Caco-2 (cell line): ENCODE measurements around the gene LNPEP. TPM values are rescaled to one million over a fixed set of nuclear protein-coding genes. Genes with fewer than 3 reads are reported as not detected.
A peak's percentile ranks its signal among the peaks of the same experiment; 100 is the strongest.

ENCODE experiments used
- BruUV-seq: library from RNA; stranded (reverse); fragments of 400-500 nt; replicated peaks from 2 replicates; lab custom pipeline; 2021; lab: Mats Ljungman, UMichigan
- CTCF ChIA-PET: fragments of 300-600 bp; sonication (Branson Sonifier 250); formaldehyde crosslinking; loops from one replicate; lab custom pipeline; 2022; ENCODE audit warnings: antibody characterized with exemption; lab: Charles Lee
- POLR2A ChIA-PET: fragments of 300-600 bp; sonication (Branson Sonifier 250); formaldehyde crosslinking; loops from one replicate; lab custom pipeline; 2022; ENCODE audit warnings: antibody characterized with exemption; lab: Charles Lee
- DNase-seq, 2 experiments: peaks; one replicate each; pipeline versions ENCODE4 v3.0.0 to v3.0.0-alpha.2; 2020 to 2022
- H3K27me3 ChIP-seq: replicated peaks from 2 replicates; pipeline ENCODE4 v1.6.0; 2011; ENCODE audit warnings: low read length; ENCODE audit not compliant: control insufficient read depth, insufficient read depth
- H3K36me3 ChIP-seq: 2 replicates; pipeline ENCODE4 v1.5.1; 2011; ENCODE audit warnings: low read length; ENCODE audit not compliant: control insufficient read depth, insufficient read depth
- H3K4me1 ChIP-seq: fragments of 250-450 bp; sonication (Bioruptor Pico); 2 replicates; pipeline ENCODE4 v1.5.1; 2020; ENCODE audit warnings: mild to moderate bottlenecking
- H3K4me3 ChIP-seq: 2 replicates; pipeline ENCODE4 v1.5.1; 2011; ENCODE audit warnings: low read depth, mild to moderate bottlenecking, control low read depth, low read length
- H3K9me3 ChIP-seq: fragments of 250-450 bp; sonication (Bioruptor Pico); 2 replicates; pipeline ENCODE4 v1.5.1; 2020; ENCODE audit warnings: mild to moderate bottlenecking, moderate library complexity
- H3K27ac Mint-ChIP-seq: one replicate; pipeline ENCODE4 v1.8.0; 2022; ENCODE audit warnings: mixed read lengths; ENCODE audit not compliant: unreplicated experiment
- H3K27me3 Mint-ChIP-seq: one replicate; pipeline ENCODE4 v1.8.0; 2022; ENCODE audit warnings: mixed read lengths; ENCODE audit not compliant: insufficient read depth, unreplicated experiment
- H3K36me3 Mint-ChIP-seq: one replicate; pipeline ENCODE4 v1.8.0; 2022; ENCODE audit warnings: mild to moderate bottlenecking, mixed read lengths; ENCODE audit not compliant: insufficient read depth, unreplicated experiment
- H3K4me1 Mint-ChIP-seq: one replicate; pipeline ENCODE4 v1.8.0; 2022; ENCODE audit warnings: low read depth, mixed read lengths; ENCODE audit not compliant: unreplicated experiment
- H3K4me3 Mint-ChIP-seq: one replicate; pipeline ENCODE4 v1.8.0; 2022; ENCODE audit warnings: mild to moderate bottlenecking, moderate library complexity, mixed read lengths; ENCODE audit not compliant: unreplicated experiment
- H3K9me3 Mint-ChIP-seq: one replicate; pipeline ENCODE4 v1.8.0; 2022; ENCODE audit warnings: mixed read lengths; ENCODE audit not compliant: unreplicated experiment
- intact Hi-C: fragments of 100-400 bp; cut with micrococcal nuclease; formaldehyde crosslinking; loops from one replicate; pipeline ENCODE4 v1.10.0; 2022; ENCODE audit not compliant: unreplicated experiment
- total RNA-seq: library from RNA; stranded (reverse); gene quantifications from 2 replicates; pipeline ENCODE4 v1.2.3, GENCODE V29; 2022
- TF ChIP-seq, protein P1 (sequence below), 2 experiments: fragments of 200-600 bp in 1 of 2; IDR thresholded peaks; 1 replicate in 1 of 2; 2 replicates in 1 of 2; pipeline versions ENCODE4 v1.5.1 to v1.8.0; 2011 to 2022; ENCODE audit warnings: antibody characterized with exemption in 1 of 2, control low read depth in 1 of 2, inconsistent platforms in 1 of 2, low read depth in 1 of 2, low read length in 1 of 2, mild to moderate bottlenecking in 1 of 2, moderate library complexity in 1 of 2; ENCODE audit not compliant: insufficient read depth in 1 of 2, severe bottlenecking in 1 of 2, unreplicated experiment in 1 of 2

The LNPEP gene
- total RNA-seq, 1 experiment from 2014 or later = 21.4 TPM

DNA sequence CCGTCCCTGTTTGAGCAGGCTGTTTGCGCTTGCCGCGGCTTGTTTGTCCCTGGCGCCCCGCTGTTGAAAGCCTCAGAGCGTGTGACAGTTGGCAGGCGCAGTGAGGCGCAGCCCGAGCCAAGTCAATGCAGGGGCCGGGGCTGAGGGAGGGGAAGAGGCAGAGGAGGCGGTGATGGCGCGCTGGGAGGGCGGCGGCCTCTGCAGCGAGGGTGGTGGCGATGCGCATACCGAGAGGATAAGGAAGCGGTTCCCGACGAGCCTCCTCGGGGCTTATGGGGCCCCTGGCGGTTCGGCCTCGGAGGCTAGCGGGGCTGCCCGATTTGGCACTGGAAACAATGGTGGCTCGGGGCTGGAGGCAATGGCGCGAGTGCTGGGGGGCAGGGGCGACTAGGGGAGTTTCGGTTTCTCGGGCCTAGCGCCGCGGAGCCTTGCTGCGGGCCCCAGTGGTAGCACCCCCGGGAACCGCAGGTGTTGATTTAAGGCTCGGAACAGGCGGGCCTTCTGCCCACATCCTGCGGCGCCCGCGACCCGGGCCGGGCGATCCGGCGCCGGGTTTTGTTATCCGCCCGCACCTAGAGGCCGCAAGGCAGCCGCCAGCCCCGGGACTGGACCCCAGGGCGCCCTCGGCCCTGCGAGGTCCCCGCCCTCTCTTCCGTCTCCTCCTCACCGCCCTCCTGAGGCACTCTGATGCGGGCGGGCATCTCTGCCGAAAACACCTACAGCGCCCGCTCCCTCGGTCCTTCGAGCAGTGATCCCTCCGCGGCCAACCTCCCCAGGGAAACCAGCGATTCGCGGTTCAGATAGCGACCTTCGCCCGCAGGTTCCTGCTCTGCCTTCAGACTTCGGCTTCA lies 947 bp upstream of the LNPEP start:
- Mint-ChIP-seq H3K9me3 (no peaks in the 10 kb centered on the region), H3K27ac (peak overlapping the region; percentile 97), H3K4me3 (peak overlapping the region; percentile 97), H3K4me1 (peaks cover 24% of the 10 kb centered on the region), H3K36me3 (peaks cover 23% of the 10 kb centered on the region), H3K27me3 (no peaks in the 10 kb centered on the region)
- Histone ChIP-seq H3K36me3 (no peaks in the 10 kb centered on the region), H3K9me3 (no peaks in the 10 kb centered on the region), H3K4me3 (peak overlapping the region; percentile 90), H3K4me1 (peaks cover 13% of the 10 kb centered on the region; the same call in 1 of the 2 replicates), H3K27me3 (no peaks in the 10 kb centered on the region)
- BruUV-seq = no TSS peak
- TF ChIP-seq, protein P1, sequence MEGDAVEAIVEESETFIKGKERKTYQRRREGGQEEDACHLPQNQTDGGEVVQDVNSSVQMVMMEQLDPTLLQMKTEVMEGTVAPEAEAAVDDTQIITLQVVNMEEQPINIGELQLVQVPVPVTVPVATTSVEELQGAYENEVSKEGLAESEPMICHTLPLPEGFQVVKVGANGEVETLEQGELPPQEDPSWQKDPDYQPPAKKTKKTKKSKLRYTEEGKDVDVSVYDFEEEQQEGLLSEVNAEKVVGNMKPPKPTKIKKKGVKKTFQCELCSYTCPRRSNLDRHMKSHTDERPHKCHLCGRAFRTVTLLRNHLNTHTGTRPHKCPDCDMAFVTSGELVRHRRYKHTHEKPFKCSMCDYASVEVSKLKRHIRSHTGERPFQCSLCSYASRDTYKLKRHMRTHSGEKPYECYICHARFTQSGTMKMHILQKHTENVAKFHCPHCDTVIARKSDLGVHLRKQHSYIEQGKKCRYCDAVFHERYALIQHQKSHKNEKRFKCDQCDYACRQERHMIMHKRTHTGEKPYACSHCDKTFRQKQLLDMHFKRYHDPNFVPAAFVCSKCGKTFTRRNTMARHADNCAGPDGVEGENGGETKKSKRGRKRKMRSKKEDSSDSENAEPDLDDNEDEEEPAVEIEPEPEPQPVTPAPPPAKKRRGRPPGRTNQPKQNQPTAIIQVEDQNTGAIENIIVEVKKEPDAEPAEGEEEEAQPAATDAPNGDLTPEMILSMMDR (IDR thresholded peaks at IDR 0.05; ENCODE audit: insufficient read depth in 1 of 2, low read depth in 1 of 2, low read length in 1 of 2, severe bottlenecking in 1 of 2, unreplicated experiment in 1 of 2) = no peak
- POLR2A ChIA-PET = no interaction called here
- intact Hi-C loops = loop anchor here (1.0 to 10.0 kb wide), 8 partner anchors 26 to 1990 kb away; partner anchors contain the start of genes CHD1, ERAP1 and ERAP2
- peak; percentile 95 to 98 for DNase-seq
- CTCF ChIA-PET = no interaction called here

DNA sequence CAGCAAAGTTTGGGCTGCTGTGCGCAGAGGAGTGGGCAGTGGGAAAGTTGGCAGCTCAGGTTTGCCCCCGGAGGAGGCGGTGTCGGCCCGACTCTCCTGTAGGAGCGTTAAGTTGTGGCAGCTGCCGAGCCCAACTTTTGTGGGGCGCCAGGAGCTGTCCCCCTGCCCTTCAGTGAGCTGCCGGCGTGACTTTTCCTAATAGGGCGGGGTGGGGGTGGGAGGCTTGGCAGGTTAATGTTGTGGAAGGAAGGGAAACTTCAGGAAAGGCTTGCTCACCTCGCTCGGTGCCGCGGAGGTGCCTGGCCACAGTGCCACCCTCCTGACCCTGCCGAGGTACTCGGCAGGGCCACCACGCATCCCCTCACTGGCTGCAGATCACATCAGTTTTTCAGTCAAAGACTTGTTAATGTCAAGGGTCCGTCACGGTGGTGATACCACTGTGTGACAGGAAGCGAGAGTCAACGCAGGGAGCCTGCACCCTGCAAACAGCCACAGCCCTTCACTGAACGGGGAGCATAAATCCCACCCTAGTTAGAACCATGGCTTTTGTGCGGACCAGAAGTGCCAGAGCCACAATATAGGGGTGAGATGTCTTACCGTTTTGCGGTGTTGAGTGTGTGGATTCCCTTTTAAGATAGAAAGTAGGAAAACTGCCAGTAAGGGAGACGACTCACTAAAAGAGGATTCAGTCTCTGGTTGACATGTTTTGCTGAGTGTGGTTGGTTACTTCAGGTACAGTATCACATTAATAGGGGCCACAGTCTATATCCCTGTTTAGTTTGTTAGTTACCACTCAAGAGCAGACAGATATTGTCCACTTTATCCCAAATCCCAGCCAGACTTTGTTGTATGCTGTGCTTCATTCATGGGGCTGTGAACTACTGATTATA lies 796 bp downstream of the LNPEP start:
- TF ChIP-seq, protein P1 (IDR thresholded peaks at IDR 0.05; ENCODE audit: insufficient read depth in 1 of 2, low read depth in 1 of 2, low read length in 1 of 2, severe bottlenecking in 1 of 2, unreplicated experiment in 1 of 2) = no peak
- peak overlapping the region; percentile 97 for H3K27ac Mint-ChIP-seq
- CTCF ChIA-PET = interaction anchor here (0.6 to 1.4 kb wide), 4 partner anchors 16 to 184 kb away, joined by 3 to 8 read pairs (median 3); no protein-coding TSS in a partner anchor

DNA sequence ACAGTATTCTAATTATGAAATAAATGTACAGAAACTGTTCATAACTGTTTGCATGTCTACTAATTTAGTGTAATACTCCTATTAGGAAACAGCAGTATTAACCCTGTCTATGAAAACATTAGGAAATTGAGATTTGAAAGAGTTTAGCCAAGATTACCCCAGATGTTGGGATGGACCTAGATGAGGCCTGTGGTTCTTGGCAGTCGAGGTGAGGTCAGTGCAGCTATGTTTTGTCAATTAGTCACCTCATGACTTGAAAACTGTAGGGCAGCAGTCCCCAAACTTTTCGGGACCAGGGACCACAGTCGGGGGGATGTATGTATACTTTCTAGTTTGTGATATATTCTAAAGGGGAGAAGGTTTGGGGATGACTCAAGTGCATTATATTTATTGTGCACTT lies 4.7 kb downstream of the LNPEP start:
- H3K36me3 Mint-ChIP-seq = peaks cover 11% of the 10 kb centered on the region
- ChIA-PET POLR2A (no interaction called here), CTCF (no interaction called here)
- H3K4me3 Mint-ChIP-seq = no peak overlapping the region
- TF ChIP-seq, protein P1 (IDR thresholded peaks at IDR 0.05; ENCODE audit: insufficient read depth in 1 of 2, low read depth in 1 of 2, low read length in 1 of 2, severe bottlenecking in 1 of 2, unreplicated experiment in 1 of 2) = no peak
- H3K9me3 Mint-ChIP-seq = no peaks in the 10 kb centered on the region
- BruUV-seq = no TSS peak
- H3K27me3 Mint-ChIP-seq = no peaks in the 10 kb centered on the region
- H3K27ac Mint-ChIP-seq = no peak overlapping the region
- Histone ChIP-seq H3K4me1 (0 out of 2 replicates have a peak, but pooled peaks cover 5% of the 10 kb centered on the region), H3K4me3 (no peak overlapping the region), H3K27me3 (no peaks in the 10 kb centered on the region), H3K36me3 (no peaks in the 10 kb centered on the region), H3K9me3 (no peaks in the 10 kb centered on the region)
- DNase-seq = no peak
- peaks cover 9% of the 10 kb centered on the region for H3K4me1 Mint-ChIP-seq
- intact Hi-C loops = no loop called here

More for the DNA sequence above, 796 bp downstream of the LNPEP start:
- Mint-ChIP-seq H3K4me3 (peak overlapping the region; percentile 97), H3K27me3 (no peaks in the 10 kb centered on the region), H3K9me3 (no peaks in the 10 kb centered on the region), H3K4me1 (peaks cover 19% of the 10 kb centered on the region), H3K36me3 (peaks cover 23% of the 10 kb centered on the region)
- H3K27me3 ChIP-seq = no peaks in the 10 kb centered on the region
- peak; percentile 41 to 43 for DNase-seq
- intact Hi-C loops = loop anchor here (1.0 to 10.0 kb wide), 6 partner anchors 51 to 1988 kb away; partner anchors contain the start of genes CHD1 and LIX1
- peaks cover 13% of the 10 kb centered on the region; the same call in 1 of the 2 replicates for H3K4me1 ChIP-seq
- H3K36me3 ChIP-seq = no peaks in the 10 kb centered on the region
- peak overlapping the region; percentile 90 for H3K4me3 ChIP-seq
- BruUV-seq = no TSS peak
- H3K9me3 ChIP-seq = no peaks in the 10 kb centered on the region
- POLR2A ChIA-PET = interaction anchor here (0.5 to 0.9 kb wide), 3 partner anchors 128 to 1206 kb away, joined by 3 to 12 read pairs (median 3); partner anchors contain the start of gene RHOBTB3
